Endothelial cell of umbilical vein (primary cell): ENCODE data around the gene BUB1B. TPM values are rescaled to one million over a fixed set of nuclear protein-coding genes. Genes with fewer than 3 reads are reported as not detected.
"Not testable (repeated sequence)": the region's sequence is repeated elsewhere in the genome, so short reads cannot be mapped to it uniquely, and the experiment has no call there.

Source experiments
- BruUV-seq: library from RNA; stranded (reverse); fragments of 400-500 nt; replicated peaks from 2 replicates; lab custom pipeline; 2021; lab: Mats Ljungman, UMichigan
- CTCF ChIA-PET: fragments of 300-600, 350-600 bp; sonication (Branson Sonifier 250); formaldehyde crosslinking; loops from one replicate; lab custom pipeline; 2021; ENCODE audit warnings: antibody characterized with exemption, inconsistent platforms; lab: Charles Lee
- POLR2A ChIA-PET: fragments of 300-600, 350-600 bp; sonication (Branson Sonifier 250); formaldehyde crosslinking; loops from one replicate; lab custom pipeline; 2021; ENCODE audit warnings: antibody characterized with exemption, inconsistent platforms; lab: Charles Lee
- DNase-seq: peaks from one replicate; pipeline ENCODE4 v3.0.0-alpha.2; 2011; ENCODE audit warnings: low read depth, low spot score
- FAIRE-seq: peaks from 2 replicates; lab custom pipeline; 2011; peaks lifted over from hg19 to GRCh38; lab: Jason Lieb, UNC
- H2AFZ ChIP-seq: 2 replicates; pipeline ENCODE4 v1.6.0; 2012; ENCODE audit warnings: low read depth, low read length, control low read depth, inconsistent platforms
- H3K27ac ChIP-seq: 2 replicates; pipeline ENCODE4 v1.5.1; 2011; ENCODE audit warnings: low read depth, mild to moderate bottlenecking, control low read depth, low read length, moderate library complexity; ENCODE audit not compliant: insufficient read depth
- H3K27me3 ChIP-seq, 2 experiments: 2 replicates each; pipeline versions ENCODE4 v1.6.0 to v1.6.1; 2011; ENCODE audit warnings: low read length in 2 of 2, mixed read lengths in 1 of 2; ENCODE audit not compliant: control insufficient read depth in 2 of 2, insufficient read depth in 2 of 2
- H3K36me3 ChIP-seq, 2 experiments: 2 replicates in 1 of 2; 3 replicates in 1 of 2; pipeline ENCODE4 v1.5.1; 2011; ENCODE audit warnings: low read length in 2 of 2, mild to moderate bottlenecking in 1 of 2, moderate library complexity in 1 of 2; ENCODE audit not compliant: control insufficient read depth in 2 of 2, insufficient read depth in 2 of 2; ENCODE audit errors: extremely low read depth in 1 of 2
- H3K4me1 ChIP-seq: 3 replicates; pipeline ENCODE4 v1.5.1; 2011; ENCODE audit warnings: mild to moderate bottlenecking, low read length; ENCODE audit not compliant: control insufficient read depth, insufficient read depth; ENCODE audit errors: extremely low read depth
- H3K4me2 ChIP-seq: 2 replicates; pipeline ENCODE4 v1.6.1; 2011; ENCODE audit warnings: low read length, control low read depth, mixed read lengths; ENCODE audit not compliant: insufficient read depth
- H3K4me3 ChIP-seq, 3 experiments: fragments of 200-600 bp in 1 of 3; sonication (generic), shearing (Covaris generic) in 1 of 3; replicated peaks in 1 of 3; 2 replicates each; pipeline ENCODE4 v1.5.1; 2011 to 2016; ENCODE audit warnings: control low read depth in 3 of 3, low read length in 3 of 3, mild to moderate bottlenecking in 2 of 3, inconsistent platforms in 1 of 3, low read depth in 1 of 3, moderate library complexity in 1 of 3; ENCODE audit not compliant: insufficient read depth in 1 of 3
- H3K79me2 ChIP-seq: 2 replicates; pipeline ENCODE4 v1.6.0; 2012; ENCODE audit warnings: low read length, inconsistent platforms; ENCODE audit not compliant: control insufficient read depth, insufficient read depth
- H3K9ac ChIP-seq: replicated peaks from 2 replicates; pipeline ENCODE3; 2011; ENCODE audit warnings: low read length, control low read depth; ENCODE audit not compliant: insufficient read depth; ENCODE audit errors: extremely low read depth
- H3K9me1 ChIP-seq: replicated peaks from 3 replicates; pipeline ENCODE4 v1.6.0; 2011; ENCODE audit warnings: mild to moderate bottlenecking, low read length; ENCODE audit not compliant: control insufficient read depth, insufficient read depth; ENCODE audit errors: extremely low read depth
- H3K9me3 ChIP-seq: replicated peaks from 2 replicates; pipeline ENCODE4 v1.5.1; 2012; ENCODE audit warnings: low read length, inconsistent platforms; ENCODE audit not compliant: control insufficient read depth, insufficient read depth
- H4K20me1 ChIP-seq: replicated peaks from 2 replicates; pipeline ENCODE3; 2011; ENCODE audit warnings: mild to moderate bottlenecking, low read length; ENCODE audit not compliant: control insufficient read depth, insufficient read depth; ENCODE audit errors: extremely low read depth
- CTCF ChIP-seq, 2 donors: IDR thresholded peaks; 1 replicate in 1 of 2; 2 replicates in 1 of 2; pipeline ENCODE4 v1.5.1; 2011; ENCODE audit warnings: low read length in 2 of 2, mild to moderate bottlenecking in 2 of 2, moderate library complexity in 2 of 2, control low read depth in 1 of 2, inconsistent platforms in 1 of 2, low read depth in 1 of 2; ENCODE audit not compliant: insufficient read depth in 1 of 2; ENCODE audit errors: extremely low read depth in 1 of 2
- EZH2 ChIP-seq: IDR thresholded peaks from 2 replicates; pipeline ENCODE4 v1.6.1; 2012; ENCODE audit warnings: borderline replicate concordance, low read depth, mild to moderate bottlenecking, moderate library complexity, low read length, inconsistent platforms; ENCODE audit not compliant: severe bottlenecking
- FOS ChIP-seq: IDR thresholded peaks from 2 replicates; pipeline ENCODE4 v1.6.1; 2011; ENCODE audit warnings: mild to moderate bottlenecking, low read length, moderate library complexity, borderline replicate concordance; ENCODE audit not compliant: insufficient read depth
- GATA2 ChIP-seq: IDR thresholded peaks from 2 replicates; pipeline ENCODE4 v1.7.0; 2011; ENCODE audit warnings: low read depth, mild to moderate bottlenecking, moderate library complexity, mixed read lengths, low read length; ENCODE audit not compliant: insufficient read length, insufficient read depth
- JUN ChIP-seq: IDR thresholded peaks from 2 replicates; pipeline ENCODE4 v1.6.1; 2011; ENCODE audit warnings: borderline replicate concordance, low read depth; ENCODE audit not compliant: insufficient read length, insufficient read depth
- MYC ChIP-seq: IDR thresholded peaks from one replicate; pipeline ENCODE4 v1.6.1; 2011; ENCODE audit warnings: mild to moderate bottlenecking, low read depth, low read length
- POLR2A ChIP-seq: IDR thresholded peaks from 2 replicates; pipeline ENCODE4 v1.6.1; 2012; ENCODE audit warnings: low read depth, mild to moderate bottlenecking, control low read depth, low read length
- dilution Hi-C: fragments of 300-500 bp; cut with MboI; formaldehyde crosslinking; loops from one replicate; pipeline ENCODE4 v1.15.0; 2019; ENCODE audit warnings: low sequenced_read_pairs; ENCODE audit not compliant: extremely low pct_ligation_motif_present
- intact Hi-C: fragments of 100-400 bp; cut with micrococcal nuclease; formaldehyde crosslinking; loops from one replicate; pipeline ENCODE4 v1.10.0; 2022
- polyA plus RNA-seq, 4 experiments: library from polyadenylated mRNA; depleted of rRNA in 3 of 4; stranded (reverse) in 3 of 4; unstranded in 1 of 4; fragments of >200 nt; gene quantifications; 2 replicates each; pipeline versions ENCODE4 v1.2.1 to v1.2.3, GENCODE V29; 2011 to 2012; ENCODE audit warnings: missing spikeins in 1 of 4
- total RNA-seq: library from RNA; stranded (reverse); gene quantifications from 2 replicates; pipeline ENCODE4 v1.2.3, GENCODE V29; 2021
- TF ChIP-seq, protein P1 (sequence below): IDR thresholded peaks from 2 replicates; pipeline ENCODE4 v1.6.1; 2011; ENCODE audit not compliant: insufficient read depth, insufficient read length

The BUB1B gene
- total and polyA plus RNA-seq, 2 donors (not counting 3 experiments of a cell fraction or from before 2014, with no cell fraction given): 12.2 to 69.8 TPM

DNA sequence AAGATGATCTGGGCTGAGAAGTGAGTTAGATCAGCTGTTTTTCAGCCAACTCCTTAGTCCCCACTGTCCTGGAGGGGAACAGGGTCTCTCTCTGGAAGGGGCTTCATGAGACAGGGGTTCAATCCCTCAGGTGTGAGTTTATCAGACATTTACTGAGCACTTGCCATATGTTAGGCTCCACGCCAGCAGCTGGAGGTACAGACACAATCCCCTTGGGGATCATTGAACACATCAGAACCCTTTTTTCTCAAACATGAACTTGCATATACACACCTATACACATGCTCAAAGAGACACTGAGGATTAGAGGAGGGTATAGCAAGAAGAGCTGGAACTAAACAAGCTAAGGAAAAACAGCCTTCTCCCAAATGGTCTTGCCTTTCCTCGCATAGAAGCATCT, 46.7 kb upstream of the BUB1B start:
- Histone ChIP-seq H3K4me3 (no peak overlapping the region), H4K20me1 (no peaks in the 10 kb centered on the region), H2AFZ (no peak overlapping the region), H3K9me1 (no peaks in the 10 kb centered on the region), H3K27ac (no peak overlapping the region), H3K27me3 (peaks cover 11 to 24% of the 10 kb centered on the region in 2 experiments), H3K4me1 (peaks cover 3% of the 10 kb centered on the region), H3K4me2 (no peak overlapping the region), H3K9me3 (no peaks in the 10 kb centered on the region), H3K9ac (no peak overlapping the region), H3K79me2 (no peaks in the 10 kb centered on the region), H3K36me3 (no peaks in the 10 kb centered on the region)
- DNase-seq (no peak), FAIRE-seq (no peak)
- dilution Hi-C loops (no loop called here), intact Hi-C loops (no loop called here)
- ChIA-PET POLR2A (no interaction called here), CTCF (interaction anchor here (0.7 to 5.2 kb wide), 7 partner anchors 9 to 165 kb away, joined by 3 to 30 read pairs (median 5); no protein-coding TSS in a partner anchor)
- TF ChIP-seq, protein P1, sequence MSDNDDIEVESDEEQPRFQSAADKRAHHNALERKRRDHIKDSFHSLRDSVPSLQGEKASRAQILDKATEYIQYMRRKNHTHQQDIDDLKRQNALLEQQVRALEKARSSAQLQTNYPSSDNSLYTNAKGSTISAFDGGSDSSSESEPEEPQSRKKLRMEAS: no peak
- TF ChIP-seq EZH2 (no peak), CTCF (IDR thresholded peaks at IDR 0.05; ENCODE audit: extremely low read depth in 1 of 2, insufficient read depth in 1 of 2, low read depth in 1 of 2, low read length in 2 of 2) (no peak), MYC (no peak), POLR2A (no peak), FOS (no peak), GATA2 (no peak), JUN (no peak)
- BruUV-seq: no TSS peak

GRCh38 chr15:40115106-40115505, 45.8 kb upstream of the BUB1B start:
- H2AFZ ChIP-seq, FAIRE-seq, H3K79me2 ChIP-seq, dilution Hi-C loops, H3K9ac ChIP-seq, BruUV-seq, intact Hi-C loops, H3K36me3 ChIP-seq, H3K4me1 ChIP-seq, H3K27ac ChIP-seq, DNase-seq, H3K9me1 ChIP-seq, H4K20me1 ChIP-seq, H3K4me2 ChIP-seq, H3K4me3 ChIP-seq, H3K9me3 ChIP-seq, POLR2A ChIA-PET: not testable (repeated sequence)
- CTCF ChIA-PET: interaction anchor here (1.8 to 5.2 kb wide), 4 partner anchors 11 to 160 kb away, joined by 5 to 30 read pairs (median 10); no protein-coding TSS in a partner anchor
- peaks cover 11 to 24% of the 10 kb centered on the region in 2 experiments for H3K27me3 ChIP-seq
